Dermis blood vessel endothelial cell (primary cell): ENCODE data around the gene PPM1K. TPM values are rescaled to one million over a fixed set of nuclear protein-coding genes. Genes with fewer than 3 reads are reported as not detected.
A peak's percentile ranks its signal among the peaks of the same experiment; 100 is the strongest.

ENCODE experiments used
- DNase-seq: peaks from one replicate; pipeline ENCODE4 v3.0.0; 2010
- total RNA-seq: library from RNA; depleted of rRNA; stranded (reverse); fragments of >200 nt; gene quantifications from 2 replicates; pipeline ENCODE4 v1.2.3, GENCODE V29; 2014

Gene PPM1K
- total RNA-seq, 1 donor from 2014 or later, result 8.0 TPM

DNA sequence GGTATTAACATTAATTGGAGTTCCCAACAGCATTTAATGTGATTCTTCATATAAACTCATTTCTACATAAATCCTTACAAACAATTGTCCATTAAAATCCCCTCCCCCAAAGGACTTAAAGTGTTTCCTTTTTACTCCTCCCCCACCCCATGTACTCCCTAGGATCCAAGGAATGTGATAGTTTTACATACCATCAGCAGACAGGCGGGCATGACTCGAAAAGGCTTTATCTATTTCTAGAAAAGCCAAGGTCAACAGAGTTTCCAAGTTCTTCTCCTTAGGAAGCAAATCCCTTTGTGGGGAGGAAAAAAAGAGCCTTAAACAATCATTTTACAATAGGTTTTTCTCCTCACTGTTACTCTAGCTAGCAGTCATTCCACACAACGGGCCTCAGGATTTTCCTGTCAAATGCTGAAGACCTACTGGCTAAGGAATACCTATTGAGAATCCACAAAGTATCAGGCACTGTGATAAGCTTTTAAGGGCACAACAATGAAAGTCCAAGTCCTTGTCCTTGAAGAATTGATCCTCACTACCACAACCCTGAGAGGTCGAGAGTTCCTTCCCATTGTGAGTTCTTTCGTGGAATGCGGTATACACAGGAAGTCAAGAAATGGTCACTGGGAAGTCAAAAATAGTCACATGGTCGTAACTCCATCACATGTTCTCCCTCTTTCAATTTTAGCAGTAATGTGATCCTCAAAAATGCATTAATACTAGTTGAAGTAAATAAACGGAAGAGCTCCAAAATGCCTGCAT lies 7.2 kb downstream of the PPM1K start:
- no peak for DNase-seq

GRCh38 chr4:88275949-88276515 lies 8.3 kb downstream of the PPM1K start:
- no peak for DNase-seq

DNA sequence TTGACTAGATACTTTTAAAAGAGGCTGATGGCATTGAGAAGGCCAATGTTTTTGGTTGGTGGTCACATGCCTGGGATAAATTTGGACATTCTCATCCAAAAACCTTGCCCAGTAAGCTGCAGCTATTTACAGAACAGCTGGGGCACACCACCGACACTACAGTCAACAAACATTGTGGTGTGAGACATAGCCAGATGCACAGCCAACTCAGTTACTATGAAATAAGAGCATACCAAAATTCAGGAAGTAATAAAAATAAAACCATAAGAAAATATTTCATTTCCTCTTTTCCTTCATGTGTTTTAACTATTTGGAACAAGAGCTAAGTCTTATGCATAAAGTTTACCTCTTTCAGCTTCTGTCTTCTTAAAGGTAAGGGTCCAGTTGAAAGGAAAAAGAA lies 8.8 kb downstream of the PPM1K start:
- no peak for DNase-seq

DNA sequence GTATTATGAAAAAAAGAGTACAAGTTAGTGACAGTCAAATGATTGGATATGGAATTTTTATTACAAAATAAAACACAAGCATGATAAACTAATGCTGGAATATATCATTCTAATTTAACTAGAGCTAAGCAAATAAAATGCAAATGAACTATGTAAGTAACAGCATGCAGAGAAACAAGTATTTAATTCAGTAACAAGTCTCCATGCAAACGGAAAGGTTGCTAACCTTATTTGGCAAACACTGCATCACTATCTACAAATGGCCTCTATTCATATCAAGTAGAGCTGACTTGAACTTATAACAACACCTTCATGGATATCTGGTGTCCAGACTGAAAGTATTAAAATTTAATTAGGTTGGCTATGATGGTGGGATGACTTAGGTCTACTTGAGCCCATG lies 15.4 kb downstream of the PPM1K start:
- DNase-seq, result no peak

GRCh38 chr4:88264336-88264735 lies 20.0 kb downstream of the PPM1K start:
- DNase-seq, result no peak

DNA sequence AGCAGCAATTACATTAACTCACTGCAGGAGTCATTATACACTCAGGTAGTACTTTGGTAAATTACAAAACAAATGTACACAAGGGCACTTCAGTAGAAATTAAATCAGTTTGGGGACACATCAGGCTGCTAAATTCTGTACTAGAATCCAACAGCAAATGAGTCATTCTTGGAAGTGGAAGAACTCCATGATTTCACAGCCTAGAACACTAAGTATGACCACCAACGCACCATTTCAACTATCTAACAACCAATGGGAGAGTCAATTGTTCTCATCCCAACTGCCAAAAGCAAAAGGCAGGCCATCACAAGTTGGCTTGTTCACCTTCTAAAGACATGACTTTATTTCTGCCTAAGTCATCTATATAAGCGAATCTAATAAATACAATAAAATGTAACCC lies 26.6 kb downstream of the PPM1K start:
- no peak for DNase-seq

DNA sequence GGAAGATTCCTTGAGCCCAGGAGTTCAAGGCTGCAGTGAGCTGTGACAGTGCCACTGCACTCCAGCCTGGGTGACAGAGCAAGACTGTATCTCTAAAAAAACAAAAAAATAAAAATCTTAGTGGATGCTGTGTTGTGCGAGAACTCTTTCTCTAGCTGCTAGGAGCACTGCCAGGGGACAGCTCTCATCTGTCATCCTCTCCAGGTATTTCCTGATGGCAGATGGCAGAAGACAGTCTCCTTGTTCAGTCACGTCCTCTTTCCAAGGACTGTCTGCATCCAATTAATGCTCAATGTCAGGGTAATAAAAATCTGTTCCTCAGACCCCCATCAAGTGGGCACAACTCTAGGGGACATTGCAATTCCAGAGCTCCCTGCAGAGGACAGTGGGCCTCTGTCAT lies 29.2 kb downstream of the PPM1K start:
- no peak for DNase-seq

GRCh38 chr4:88251924-88252323 lies 32.4 kb downstream of the PPM1K start:
- no peak for DNase-seq

- DNase-seq, result no peak
These were observed 37.2 kb downstream of the PPM1K start for GRCh38 chr4:88247148-88247547.

GRCh38 chr4:88246600-88246999 lies 37.8 kb downstream of the PPM1K start:
- no peak for DNase-seq

GRCh38 chr4:88244816-88245579 lies 39.4 kb downstream of the PPM1K start:
- no peak for DNase-seq

DNA sequence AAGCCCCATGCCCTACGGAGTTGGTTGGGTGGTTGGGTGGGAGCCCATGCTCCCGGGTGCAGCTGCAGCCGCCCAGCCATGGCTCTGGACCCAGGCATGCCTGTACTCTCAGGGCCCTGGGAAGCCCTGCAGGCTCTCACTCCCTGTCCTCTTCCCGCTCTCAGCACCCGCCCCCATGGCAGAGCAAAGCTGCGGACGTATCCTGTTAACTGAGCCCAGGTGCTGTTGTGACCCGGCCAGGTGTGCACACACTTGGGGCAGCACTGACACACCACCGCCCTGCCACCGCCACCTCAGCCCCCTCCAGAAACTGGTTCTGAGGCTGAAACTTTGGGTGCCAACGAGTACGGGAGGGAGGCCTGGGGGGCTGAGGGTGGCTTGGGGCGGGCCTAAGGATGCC lies 40.3 kb downstream of the PPM1K start:
- no peak for DNase-seq

DNA sequence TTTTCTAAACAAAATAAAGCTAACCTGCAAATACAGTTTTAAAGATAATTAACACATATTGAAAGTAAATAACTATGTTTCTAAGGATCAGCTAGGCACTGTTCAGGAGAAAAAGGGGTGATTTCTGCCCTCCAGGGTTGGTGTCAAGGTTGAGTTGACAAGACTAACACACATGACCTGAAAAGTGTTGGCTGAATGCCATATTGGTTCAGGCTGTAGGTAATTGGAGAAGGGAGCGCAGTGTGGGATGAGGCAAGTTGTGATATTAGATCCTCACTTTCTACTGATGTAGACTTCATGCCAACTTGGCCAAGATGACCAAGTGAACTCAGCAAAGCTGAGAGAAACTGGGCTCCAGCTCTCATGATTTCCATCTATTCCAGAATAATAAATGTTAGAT lies 42.2 kb downstream of the PPM1K start:
- no peak for DNase-seq

GRCh38 chr4:88240297-88240714 lies 44.1 kb downstream of the PPM1K start:
- no peak for DNase-seq

DNA sequence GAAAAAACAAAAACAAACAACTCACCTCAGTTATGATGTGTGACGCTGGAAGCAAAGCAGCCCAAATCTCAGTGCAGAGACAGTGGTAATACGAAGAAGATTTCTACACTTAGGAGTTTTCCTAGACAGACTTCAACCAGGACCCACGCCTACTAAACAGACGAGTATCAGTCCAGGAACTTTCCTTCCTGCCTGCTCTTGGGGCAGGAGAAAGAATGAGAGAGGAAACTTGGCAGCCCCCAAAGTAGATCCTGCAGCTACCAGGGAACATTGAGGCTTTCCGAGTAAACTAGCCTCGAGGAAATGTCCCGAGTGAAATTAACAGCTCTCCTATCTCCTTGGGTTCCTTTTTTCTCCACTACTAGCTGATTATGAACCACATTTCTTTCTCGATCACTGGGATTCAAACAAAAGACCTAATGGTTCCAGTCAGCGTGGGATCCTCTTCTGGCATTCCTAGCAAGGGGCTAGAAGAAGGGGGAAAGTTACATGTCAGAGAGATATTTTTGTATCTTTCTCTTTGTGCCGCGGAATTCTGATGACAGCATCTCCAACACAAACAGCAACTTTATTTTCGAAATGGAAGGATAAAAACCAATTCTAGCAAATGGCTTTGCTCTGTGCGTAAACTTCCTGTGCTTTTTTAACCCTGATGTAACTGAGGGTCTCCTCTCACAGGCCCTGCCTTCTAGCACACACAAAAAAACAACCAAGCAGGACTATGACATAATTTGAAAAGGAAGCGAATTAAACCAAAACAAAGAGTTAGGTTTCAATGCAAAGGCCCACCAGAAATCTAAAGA lies 53.2 kb downstream of the PPM1K start:
- DNase-seq, result peak; percentile 44

GRCh38 chr4:88230461-88230891 lies 53.9 kb downstream of the PPM1K start:
- no peak for DNase-seq

DNA sequence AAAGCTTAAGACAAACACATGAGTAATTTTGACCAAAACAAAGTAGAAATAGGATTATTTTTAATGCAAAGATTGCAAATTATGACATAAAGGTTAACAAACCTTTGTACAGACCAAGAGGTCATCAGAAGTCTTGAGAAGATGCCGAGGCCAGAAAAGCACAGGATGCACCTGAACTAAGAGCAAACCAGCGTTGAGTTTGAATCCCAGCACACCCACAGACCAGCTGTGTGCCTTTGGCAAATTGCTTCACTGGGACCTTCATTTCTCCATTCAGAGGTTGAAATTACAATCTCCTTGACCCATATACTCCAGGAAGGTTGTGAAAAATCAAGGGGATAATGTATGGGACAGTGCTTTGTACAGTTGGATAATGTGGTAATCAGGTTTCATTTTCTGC lies 56.6 kb downstream of the PPM1K start:
- DNase-seq, result peak; percentile 67

DNA sequence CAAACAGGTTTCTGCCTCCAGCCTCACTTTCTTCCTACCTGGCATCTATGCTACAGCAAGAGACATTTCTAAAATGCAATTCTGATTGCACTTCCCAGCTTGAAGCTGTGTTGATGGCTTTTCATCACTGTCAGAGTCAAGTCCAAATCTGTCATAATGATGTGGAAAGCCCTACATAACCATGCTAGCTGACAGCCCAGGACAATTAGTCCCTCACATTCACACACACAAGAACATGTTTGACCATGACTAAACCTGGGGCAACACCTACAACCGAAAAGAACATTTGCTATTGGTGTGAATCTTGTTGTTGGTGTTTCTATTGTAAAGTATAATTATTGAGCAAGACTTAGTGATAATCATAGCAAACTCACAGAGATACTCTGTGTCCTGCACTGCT lies 58.2 kb downstream of the PPM1K start:
- DNase-seq, result no peak

- peak; percentile 80 for DNase-seq
These were observed 58.9 kb downstream of the PPM1K start for GRCh38 chr4:88225232-88226105.

- no peak for DNase-seq
These were observed 60.8 kb downstream of the PPM1K start for GRCh38 chr4:88223516-88223915.

DNA sequence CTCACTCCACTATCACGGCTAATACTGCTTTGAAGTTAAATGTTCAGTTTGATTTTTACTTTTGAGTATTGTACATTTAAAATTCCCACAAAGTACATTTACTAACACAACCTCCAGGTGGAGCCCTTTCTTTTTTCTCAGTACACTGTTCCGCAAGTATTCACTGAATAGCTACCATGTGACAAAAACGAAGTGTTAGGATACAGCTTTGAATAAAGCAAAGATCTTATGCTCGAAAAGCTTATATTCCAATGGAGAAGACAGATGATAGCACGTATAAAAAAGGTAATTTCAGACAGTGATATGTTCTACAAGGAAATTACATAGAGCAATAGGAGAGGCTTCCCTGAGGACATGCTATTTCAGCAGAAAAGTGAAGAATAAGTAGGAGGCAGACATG lies 65.3 kb downstream of the PPM1K start:
- DNase-seq, result peak; percentile 79

DNA sequence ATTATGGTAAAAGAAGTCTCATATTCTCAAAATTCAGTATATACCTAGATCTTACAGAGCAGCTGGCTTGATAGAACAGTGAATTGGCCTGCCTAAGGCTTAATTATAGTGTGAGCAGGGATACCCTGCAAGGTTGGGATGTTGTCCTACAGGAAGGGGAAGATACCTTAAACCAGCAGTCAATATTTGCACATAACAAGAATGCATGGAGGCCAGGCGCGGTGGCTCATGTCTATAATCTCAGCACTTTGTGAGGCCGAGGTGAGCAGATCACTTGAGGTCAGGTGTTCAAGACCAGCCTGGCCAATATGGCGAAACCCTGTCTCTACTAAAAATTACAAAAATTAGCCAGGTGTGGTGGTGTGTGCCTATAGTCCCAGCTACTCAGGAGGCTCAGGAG lies 67.2 kb downstream of the PPM1K start:
- DNase-seq, result no peak
